Activated naive CD8-positive, alpha-beta T cell treated with anti-CD3 and anti-CD28 coated beads, Interleukin-2, amount 10 ng/mL, durations not matched to agents 7 days and 5 days (primary cell): ENCODE measurements around the gene CAMK2A. TPM values are rescaled to one million over a fixed set of nuclear protein-coding genes. Genes with fewer than 3 reads are reported as not detected.

ENCODE experiments used
- ATAC-seq: fragments of 150-1000 bp; cut with Tn5 transposase; one replicate; pipeline ENCODE4 v1.10.0; 2021; ENCODE audit warnings: low read depth, moderate library complexity
- POLR2A ChIA-PET: fragments of 350-600 bp; sonication (Branson Sonifier 250); formaldehyde crosslinking; loops from one replicate; lab custom pipeline; 2021; ENCODE audit warnings: antibody characterized with exemption; lab: Charles Lee
- DNase-seq: peaks from one replicate; pipeline ENCODE4 v3.0.0; 2021
- H3K27ac Mint-ChIP-seq: one replicate; pipeline ENCODE4 v1.8.0; 2022; ENCODE audit warnings: mild to moderate bottlenecking, mixed read lengths
- H3K27me3 Mint-ChIP-seq: one replicate; pipeline ENCODE4 v1.8.0; 2022; ENCODE audit warnings: mild to moderate bottlenecking, moderate library complexity, mixed read lengths
- H3K36me3 Mint-ChIP-seq: one replicate; pipeline ENCODE4 v1.8.0; 2021; ENCODE audit warnings: mild to moderate bottlenecking, mixed read lengths
- H3K4me1 Mint-ChIP-seq: one replicate; pipeline ENCODE4 v1.8.0; 2021; ENCODE audit warnings: mixed read lengths
- H3K4me3 Mint-ChIP-seq: one replicate; pipeline ENCODE4 v1.8.0; 2022; ENCODE audit warnings: mild to moderate bottlenecking, moderate library complexity, mixed read lengths
- H3K9me3 Mint-ChIP-seq: one replicate; pipeline ENCODE4 v1.8.0; 2021; ENCODE audit warnings: mixed read lengths
- total RNA-seq, 2 experiments: library from RNA; stranded (reverse); gene quantifications; one replicate each; pipeline ENCODE4 v1.2.3, GENCODE V29; 2021

Gene CAMK2A
- total RNA-seq = not detected

- no peaks in the 10 kb centered on the region for H3K4me1 Mint-ChIP-seq
- H3K36me3 Mint-ChIP-seq = no peaks in the 10 kb centered on the region
- no peak for ATAC-seq
- H3K27me3 Mint-ChIP-seq = peaks cover 11% of the 10 kb centered on the region
- H3K4me3 Mint-ChIP-seq = no peak within 1 kb of the TSS
- H3K9me3 Mint-ChIP-seq = no peaks in the 10 kb centered on the region
- POLR2A ChIA-PET = no interaction called here
- no peak within 1 kb of the TSS for H3K27ac Mint-ChIP-seq
- DNase-seq = no peak
These were observed at the start of gene CAMK2A for GRCh38 chr5:150289551-150290390. Gene CAMK2A (minus strand): TSS chr5:150289773. CDS start chr5:150289625, 148 bp downstream.

DNA sequence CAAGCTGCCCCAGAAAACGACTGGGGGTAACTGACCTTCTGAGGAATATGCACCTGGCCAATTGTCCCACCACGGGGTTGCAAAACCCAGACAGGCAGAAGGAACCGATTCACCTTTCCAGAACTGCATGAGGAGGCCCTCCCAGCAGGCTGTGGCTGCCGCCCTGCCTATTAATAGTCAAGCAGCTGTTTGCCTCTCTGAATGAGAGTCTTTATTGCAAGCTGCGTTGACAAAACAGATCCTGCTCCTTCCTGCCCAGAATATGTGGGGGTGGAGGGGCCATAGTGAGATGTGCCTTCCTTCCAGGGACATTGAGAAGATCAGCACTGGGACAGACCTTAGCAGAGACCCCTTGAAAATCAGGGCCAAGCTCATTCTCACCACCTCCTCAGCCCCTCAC lies 49.6 kb upstream of the CAMK2A start:
- no peak overlapping the region for H3K27ac Mint-ChIP-seq
- H3K9me3 Mint-ChIP-seq = no peaks in the 10 kb centered on the region
- POLR2A ChIA-PET = no interaction called here

DNA sequence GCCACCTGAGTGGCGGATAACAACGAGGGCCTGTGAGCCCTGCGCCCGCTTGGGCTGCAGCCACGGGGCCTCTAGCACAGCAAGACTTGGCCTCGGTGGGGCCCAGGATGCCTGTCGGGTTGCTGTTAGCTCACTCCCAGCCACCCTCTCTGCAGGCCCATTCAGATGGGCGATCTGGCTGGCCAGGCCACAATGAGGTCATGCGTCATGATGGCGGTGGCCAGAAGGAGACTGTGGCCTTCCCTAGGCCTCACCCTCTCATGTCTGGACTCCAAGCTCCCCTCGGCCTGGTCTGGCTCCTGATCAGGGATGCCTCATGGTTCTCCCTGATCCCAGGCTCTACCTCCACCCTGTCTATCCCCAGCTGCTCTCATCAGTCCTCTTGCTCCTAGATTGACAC lies 49.0 kb upstream of the CAMK2A start:
- peaks cover 14% of the 10 kb centered on the region for H3K4me1 Mint-ChIP-seq
- H3K36me3 Mint-ChIP-seq = no peaks in the 10 kb centered on the region
- H3K27me3 Mint-ChIP-seq = peaks cover 9% of the 10 kb centered on the region
- no peak overlapping the region for H3K27ac Mint-ChIP-seq
- H3K4me3 Mint-ChIP-seq = no peak overlapping the region
- no peaks in the 10 kb centered on the region for H3K9me3 Mint-ChIP-seq
- POLR2A ChIA-PET = no interaction called here
- ATAC-seq (no peak), DNase-seq (no peak)

More for the DNA sequence above, 49.6 kb upstream of the CAMK2A start:
- ATAC-seq (no peak), DNase-seq (no peak)
- Mint-ChIP-seq H3K4me3 (no peak overlapping the region), H3K36me3 (no peaks in the 10 kb centered on the region), H3K4me1 (peaks cover 14% of the 10 kb centered on the region), H3K27me3 (peaks cover 9% of the 10 kb centered on the region)

DNA sequence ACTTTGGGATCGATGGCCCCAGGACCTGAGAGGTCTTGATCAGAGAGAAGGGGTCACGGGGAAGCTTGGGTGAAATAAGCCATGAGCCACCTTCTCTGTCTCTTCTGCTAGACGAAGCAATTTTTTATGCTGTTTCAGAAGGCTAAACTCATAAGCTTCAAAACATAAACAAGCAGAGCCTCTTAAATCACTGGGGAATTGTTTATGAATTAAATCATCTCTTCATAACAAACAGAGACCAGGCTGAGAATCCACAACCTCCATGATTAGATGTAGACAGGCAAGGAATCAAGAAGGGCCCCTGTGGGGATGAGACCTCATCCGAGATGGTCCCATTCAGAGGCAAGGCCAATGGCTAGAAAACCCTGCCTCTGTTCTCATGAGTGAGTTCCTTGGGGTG lies 46.2 kb upstream of the CAMK2A start:
- no peak for ATAC-seq
- Mint-ChIP-seq H3K36me3 (no peaks in the 10 kb centered on the region), H3K27me3 (peaks cover 4% of the 10 kb centered on the region), H3K4me3 (no peak overlapping the region), H3K9me3 (no peaks in the 10 kb centered on the region), H3K27ac (no peak overlapping the region), H3K4me1 (peaks cover 1% of the 10 kb centered on the region)
- DNase-seq = no peak
- POLR2A ChIA-PET = no interaction called here

DNA sequence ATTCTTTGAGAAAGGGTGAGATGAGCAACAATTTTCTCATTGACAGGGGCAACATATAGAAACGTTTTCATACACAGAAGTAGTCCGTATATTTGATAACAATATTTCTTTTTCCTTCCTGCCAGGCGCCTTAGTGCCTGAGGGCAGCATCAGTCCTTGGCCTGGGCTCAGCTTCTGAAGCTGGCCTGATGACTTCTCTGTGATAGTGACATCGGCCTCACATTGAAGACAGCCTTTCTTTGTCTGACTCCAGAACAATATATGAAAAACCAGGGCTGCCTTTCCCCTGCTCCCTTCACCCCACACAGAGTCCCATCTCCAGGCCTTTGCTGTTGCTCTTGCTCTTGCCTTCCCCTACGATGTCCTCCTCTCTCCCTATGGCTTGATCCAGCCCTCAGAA lies 43.8 kb upstream of the CAMK2A start:
- H3K4me1 Mint-ChIP-seq = peaks cover 5% of the 10 kb centered on the region
- H3K27me3 Mint-ChIP-seq = peaks cover 5% of the 10 kb centered on the region
- POLR2A ChIA-PET = no interaction called here
- DNase-seq (no peak), ATAC-seq (no peak)
- no peaks in the 10 kb centered on the region for H3K36me3 Mint-ChIP-seq
- no peak overlapping the region for H3K27ac Mint-ChIP-seq
- no peak overlapping the region for H3K4me3 Mint-ChIP-seq
- no peaks in the 10 kb centered on the region for H3K9me3 Mint-ChIP-seq

DNA sequence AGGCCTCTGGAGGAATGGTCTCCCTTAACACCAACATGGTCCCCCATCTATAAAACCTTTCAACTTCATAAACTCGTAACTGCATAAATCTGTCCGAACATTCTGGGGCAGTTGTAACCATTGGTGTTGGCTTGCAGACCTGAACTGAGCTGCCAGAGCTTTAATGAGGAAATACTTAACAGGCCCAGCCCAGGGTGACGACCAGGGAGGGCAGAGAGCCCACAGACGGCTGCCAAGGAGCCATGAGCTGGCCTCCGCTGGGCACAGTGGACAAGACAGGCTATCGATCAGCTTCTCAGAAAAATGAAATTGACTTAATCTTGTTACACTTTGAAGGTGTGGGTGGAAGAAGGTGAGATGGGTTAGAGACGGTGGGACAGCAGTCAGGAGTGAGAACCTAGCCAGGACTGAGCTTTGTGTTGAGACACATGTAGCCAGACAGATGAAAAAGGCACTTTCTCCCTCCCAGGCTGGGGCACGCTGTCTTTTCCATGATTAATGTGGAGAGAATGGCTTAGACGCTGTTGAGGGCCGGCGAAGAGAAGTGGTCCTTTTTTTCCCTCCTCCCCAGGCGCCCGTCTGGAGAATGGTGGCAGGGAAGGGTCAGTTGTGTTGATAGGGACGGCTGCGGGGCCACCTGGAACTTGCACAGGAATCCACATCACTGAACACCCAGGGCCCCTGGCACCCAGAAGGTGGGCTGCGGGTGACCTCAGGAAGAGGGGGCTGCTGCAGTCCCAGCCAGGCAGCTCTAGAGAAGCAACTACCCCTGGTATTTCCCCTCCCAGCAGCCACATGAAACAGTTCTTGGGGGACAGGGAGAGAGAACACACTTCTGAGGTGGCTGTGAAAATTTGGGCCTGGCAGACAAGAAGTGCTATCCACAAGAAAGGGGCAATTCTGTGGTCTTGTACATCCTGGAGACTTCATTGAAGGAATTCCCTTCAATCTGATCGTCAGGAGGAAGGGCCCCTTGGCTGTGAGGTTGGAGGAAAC lies 40.6 kb upstream of the CAMK2A start:
- Mint-ChIP-seq H3K4me3 (no peak overlapping the region), H3K4me1 (peaks cover 5% of the 10 kb centered on the region)
- POLR2A ChIA-PET = no interaction called here

DNA sequence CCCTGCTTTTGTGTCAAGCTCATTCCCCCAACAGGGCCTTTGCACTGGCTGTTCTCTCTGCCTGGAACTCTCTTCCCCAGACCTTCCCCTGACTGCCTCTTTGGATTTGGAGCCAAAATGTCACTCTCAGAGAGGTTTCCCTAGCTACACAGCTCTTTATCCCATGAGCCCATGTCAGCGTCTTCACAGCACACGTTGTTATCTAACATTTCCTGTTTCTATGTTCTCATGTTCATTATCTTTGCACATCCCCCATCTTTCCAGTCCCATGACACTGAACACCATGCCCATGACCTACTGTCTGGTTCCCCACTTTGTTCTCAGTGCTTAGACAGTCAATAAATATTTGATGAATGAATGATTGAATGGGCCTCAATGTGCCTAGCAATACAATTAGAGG lies 39.5 kb upstream of the CAMK2A start:
- ATAC-seq (no peak), DNase-seq (no peak)
- POLR2A ChIA-PET = no interaction called here
- Mint-ChIP-seq H3K27me3 (peaks cover 4% of the 10 kb centered on the region), H3K4me1 (peaks cover 5% of the 10 kb centered on the region), H3K4me3 (no peak overlapping the region), H3K27ac (no peak overlapping the region), H3K36me3 (no peaks in the 10 kb centered on the region), H3K9me3 (no peaks in the 10 kb centered on the region)

More for the DNA sequence above, 40.6 kb upstream of the CAMK2A start:
- no peak overlapping the region for H3K27ac Mint-ChIP-seq
- DNase-seq = no peak
- H3K36me3 Mint-ChIP-seq = no peaks in the 10 kb centered on the region
- peaks cover 1% of the 10 kb centered on the region for H3K27me3 Mint-ChIP-seq
- no peaks in the 10 kb centered on the region for H3K9me3 Mint-ChIP-seq
- no peak for ATAC-seq

DNA sequence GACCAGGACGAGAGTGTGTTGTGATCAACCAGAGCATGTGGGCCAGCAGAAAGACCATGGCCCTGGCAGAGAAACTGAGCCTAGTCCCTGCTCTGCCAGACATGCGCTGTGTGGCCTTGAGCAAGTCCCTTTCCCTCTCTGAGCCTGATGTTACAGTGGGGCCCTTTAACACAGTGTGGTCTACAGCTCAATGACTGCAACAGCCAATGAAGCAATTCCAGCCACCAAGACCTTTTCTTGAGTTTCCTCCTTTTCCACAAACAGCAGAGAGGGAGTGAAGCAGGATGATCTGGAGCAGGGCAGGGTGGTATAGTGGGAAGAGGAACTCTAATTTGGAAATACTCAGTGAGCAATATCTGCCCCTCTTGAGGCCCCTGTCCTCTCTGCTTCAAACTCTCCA lies 38.9 kb upstream of the CAMK2A start:
- no peaks in the 10 kb centered on the region for H3K36me3 Mint-ChIP-seq
- peaks cover 4% of the 10 kb centered on the region for H3K27me3 Mint-ChIP-seq
- no peak overlapping the region for H3K4me3 Mint-ChIP-seq
- DNase-seq = no peak
- H3K4me1 Mint-ChIP-seq = peaks cover 5% of the 10 kb centered on the region
- POLR2A ChIA-PET = no interaction called here
- H3K27ac Mint-ChIP-seq = no peak overlapping the region
- H3K9me3 Mint-ChIP-seq = no peaks in the 10 kb centered on the region
- ATAC-seq = no peak

DNA sequence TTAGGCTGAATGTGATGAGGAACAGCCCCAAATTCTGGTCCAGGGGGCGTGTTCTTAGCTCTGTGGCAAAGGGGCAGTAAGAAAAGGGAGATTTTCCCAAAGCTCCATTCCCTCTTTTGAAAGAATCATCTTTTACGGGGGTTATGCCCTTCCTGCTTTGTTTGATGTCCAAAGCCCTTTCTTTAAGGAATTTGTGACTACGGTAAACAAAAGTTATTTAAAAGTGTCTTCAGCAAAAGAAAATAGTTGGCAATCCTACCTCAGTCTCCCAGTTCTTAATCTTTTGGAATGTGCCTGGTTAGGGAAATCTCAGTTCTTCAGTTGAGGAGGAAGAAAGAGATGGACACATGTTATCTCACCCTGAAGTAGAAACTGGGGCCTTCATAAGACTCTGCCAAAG lies 37.6 kb upstream of the CAMK2A start:
- Mint-ChIP-seq H3K27ac (no peak overlapping the region), H3K4me3 (no peak overlapping the region), H3K9me3 (no peaks in the 10 kb centered on the region), H3K4me1 (peaks cover 5% of the 10 kb centered on the region), H3K27me3 (peaks cover 4% of the 10 kb centered on the region), H3K36me3 (no peaks in the 10 kb centered on the region)
- ATAC-seq (no peak), DNase-seq (no peak)
- POLR2A ChIA-PET = no interaction called here

GRCh38 chr5:150326707-150327106 lies 37.1 kb upstream of the CAMK2A start:
- Mint-ChIP-seq H3K9me3 (no peaks in the 10 kb centered on the region), H3K27me3 (peaks cover 4% of the 10 kb centered on the region), H3K27ac (no peak overlapping the region), H3K36me3 (no peaks in the 10 kb centered on the region), H3K4me3 (no peak overlapping the region), H3K4me1 (peaks cover 6% of the 10 kb centered on the region)
- ATAC-seq = no peak
- POLR2A ChIA-PET = no interaction called here
- DNase-seq = no peak

- ATAC-seq = no peak
- no peaks in the 10 kb centered on the region for H3K36me3 Mint-ChIP-seq
- POLR2A ChIA-PET = no interaction called here
- DNase-seq = no peak
- peaks cover 2% of the 10 kb centered on the region for H3K9me3 Mint-ChIP-seq
- H3K4me3 Mint-ChIP-seq = no peak overlapping the region
- no peak overlapping the region for H3K27ac Mint-ChIP-seq
- H3K27me3 Mint-ChIP-seq = peaks cover 6% of the 10 kb centered on the region
- peaks cover 5% of the 10 kb centered on the region for H3K4me1 Mint-ChIP-seq
These were observed 35.9 kb upstream of the CAMK2A start for GRCh38 chr5:150325426-150325825.

DNA sequence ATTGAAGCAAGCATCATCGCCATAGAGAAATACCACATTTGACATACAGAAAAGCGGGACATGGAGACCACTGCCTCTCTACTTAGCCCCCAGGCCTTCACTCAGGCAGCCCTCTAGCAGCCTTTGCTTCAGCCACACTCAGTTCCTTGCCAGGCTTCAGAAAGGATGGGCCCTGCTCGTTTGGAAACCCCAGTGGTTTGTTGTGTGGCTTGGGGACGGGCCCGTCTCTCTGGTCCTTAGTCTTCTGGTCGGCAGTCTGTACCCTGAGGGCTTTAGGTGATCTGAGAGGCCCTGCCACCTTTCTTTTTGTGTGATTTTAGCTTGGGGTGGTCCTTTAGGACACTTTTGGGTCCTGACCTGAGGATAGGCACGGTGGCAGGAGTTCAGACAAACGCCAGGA lies 34.2 kb upstream of the CAMK2A start:
- no peak for DNase-seq
- Mint-ChIP-seq H3K4me3 (no peak overlapping the region), H3K36me3 (no peaks in the 10 kb centered on the region), H3K4me1 (peaks cover 2% of the 10 kb centered on the region), H3K9me3 (peaks cover 2% of the 10 kb centered on the region), H3K27me3 (peaks cover 10% of the 10 kb centered on the region), H3K27ac (no peak overlapping the region)
- POLR2A ChIA-PET = no interaction called here
- no peak for ATAC-seq

GRCh38 chr5:150323092-150323491 lies 33.5 kb upstream of the CAMK2A start:
- Mint-ChIP-seq H3K4me1 (peaks cover 2% of the 10 kb centered on the region), H3K9me3 (peaks cover 2% of the 10 kb centered on the region), H3K27ac (no peak overlapping the region), H3K4me3 (no peak overlapping the region), H3K27me3 (peaks cover 17% of the 10 kb centered on the region), H3K36me3 (no peaks in the 10 kb centered on the region)
- no peak for ATAC-seq
- no peak for DNase-seq
- POLR2A ChIA-PET = no interaction called here
